Keratinocyte (primary cell): ENCODE measurements around the gene SUGCT.

ENCODE experiments used
- CTCF ChIP-seq, 3 experiments: IDR thresholded peaks in 1 of 3; conservative IDR thresholded peaks in 1 of 3; optimal IDR thresholded peaks in 1 of 3; 2 replicates in 2 of 3; 3 replicates in 1 of 3; pipeline versions ENCODE3 to v1.5.1; 2011; ENCODE audit warnings: low read length in 3 of 3, mild to moderate bottlenecking in 3 of 3, moderate library complexity in 2 of 3, control low read depth in 1 of 3, inconsistent platforms in 1 of 3; ENCODE audit not compliant: insufficient read depth in 2 of 3; ENCODE audit errors: extremely low read depth in 1 of 3
- EZH2 ChIP-seq: IDR thresholded peaks from one replicate; pipeline ENCODE4 v1.6.1; 2012; ENCODE audit warnings: inconsistent platforms, mild to moderate bottlenecking, low read length, moderate library complexity

GRCh38 chr7:40530292-40530691 lies 395.5 kb downstream of the SUGCT start:
- TF ChIP-seq CTCF (optimal IDR thresholded peaks at IDR 0.05 in 1 of 3, IDR thresholded peaks at IDR 0.05 in 1 of 3, conservative IDR thresholded peaks at IDR 0.05 in 1 of 3; ENCODE audit: extremely low read depth in 1 of 3, insufficient read depth in 2 of 3, low read length in 3 of 3) (no peak), EZH2 (no peak)
